Fibroblast of skin of left biceps (primary cell): ENCODE data around the gene CRY1.
A peak's percentile ranks its signal among the peaks of the same experiment; 100 is the strongest.
"Not testable (repeated sequence)": the region's sequence is repeated elsewhere in the genome, so short reads cannot be mapped to it uniquely, and the experiment has no call there.

Source experiments
- DNase-seq, 2 experiments: peaks; one replicate each; pipeline ENCODE4 v3.0.0-alpha.2; 2013; ENCODE audit warnings: low read depth in 2 of 2

The CRY1 gene

DNA sequence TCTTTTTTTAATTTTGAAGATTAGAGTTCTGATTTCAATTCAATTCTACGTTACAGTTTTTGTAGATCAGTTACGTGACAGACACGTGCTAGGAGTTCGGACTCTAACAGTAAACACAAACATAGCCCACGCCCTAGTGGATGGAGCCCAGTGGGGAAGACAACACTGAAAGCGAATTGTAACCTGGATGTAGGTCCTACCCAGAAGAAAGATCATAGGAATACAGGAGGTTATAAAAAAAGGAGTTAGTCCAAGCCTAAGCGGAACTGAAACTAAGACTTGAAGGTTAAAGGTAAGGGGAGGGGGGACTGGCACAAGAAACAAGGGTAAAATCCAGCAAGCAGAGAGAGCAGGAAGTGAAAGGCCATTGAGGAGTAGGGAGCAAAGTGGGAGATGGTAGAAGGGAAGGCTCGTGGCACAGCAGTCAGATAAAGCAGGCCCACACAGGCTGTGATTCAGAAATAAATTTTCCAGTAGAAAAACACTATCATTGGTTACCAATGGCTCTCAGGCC is 15.7 kb upstream of the CRY1 start:
- DNase-seq = no peak

DNA sequence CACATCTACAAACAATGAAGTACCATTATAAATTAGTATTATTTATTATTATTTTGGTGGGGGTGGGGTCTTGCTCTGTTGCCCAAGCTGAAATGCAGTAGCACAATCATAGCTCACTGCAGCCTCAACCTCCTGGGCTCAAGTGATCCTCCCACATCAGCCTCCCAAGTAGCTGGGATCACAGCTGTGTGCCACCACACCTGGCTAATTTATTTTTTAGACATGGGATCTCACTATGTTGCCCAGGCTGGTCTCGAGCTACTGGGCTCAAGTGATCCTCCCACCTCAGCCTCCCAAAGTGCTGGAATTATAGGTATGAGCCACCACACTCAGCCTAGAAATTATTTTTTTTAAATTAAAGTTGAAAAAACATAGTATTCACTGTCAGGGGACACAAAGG is 15.0 kb upstream of the CRY1 start:
- not testable (repeated sequence) for DNase-seq

DNA sequence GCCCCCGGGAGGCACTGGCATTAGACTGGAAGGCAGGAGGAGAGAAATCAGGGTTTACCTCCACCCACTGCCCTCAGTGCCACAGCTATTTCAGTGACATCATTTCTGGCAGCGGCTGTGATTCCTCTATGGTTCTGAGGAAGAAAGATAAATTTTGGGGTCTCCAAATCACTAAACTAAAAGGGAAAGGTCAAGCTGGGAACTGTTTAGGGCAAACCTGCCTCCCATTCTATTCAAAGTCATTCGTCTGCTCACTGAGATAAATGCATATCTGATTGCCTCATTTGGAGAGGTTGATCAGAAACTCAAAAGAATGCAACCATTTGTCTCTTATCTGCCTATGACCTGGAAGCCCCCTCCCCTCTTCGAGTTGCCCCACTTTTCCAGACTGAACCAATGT is 14.0 kb upstream of the CRY1 start:
- DNase-seq = no peak

DNA sequence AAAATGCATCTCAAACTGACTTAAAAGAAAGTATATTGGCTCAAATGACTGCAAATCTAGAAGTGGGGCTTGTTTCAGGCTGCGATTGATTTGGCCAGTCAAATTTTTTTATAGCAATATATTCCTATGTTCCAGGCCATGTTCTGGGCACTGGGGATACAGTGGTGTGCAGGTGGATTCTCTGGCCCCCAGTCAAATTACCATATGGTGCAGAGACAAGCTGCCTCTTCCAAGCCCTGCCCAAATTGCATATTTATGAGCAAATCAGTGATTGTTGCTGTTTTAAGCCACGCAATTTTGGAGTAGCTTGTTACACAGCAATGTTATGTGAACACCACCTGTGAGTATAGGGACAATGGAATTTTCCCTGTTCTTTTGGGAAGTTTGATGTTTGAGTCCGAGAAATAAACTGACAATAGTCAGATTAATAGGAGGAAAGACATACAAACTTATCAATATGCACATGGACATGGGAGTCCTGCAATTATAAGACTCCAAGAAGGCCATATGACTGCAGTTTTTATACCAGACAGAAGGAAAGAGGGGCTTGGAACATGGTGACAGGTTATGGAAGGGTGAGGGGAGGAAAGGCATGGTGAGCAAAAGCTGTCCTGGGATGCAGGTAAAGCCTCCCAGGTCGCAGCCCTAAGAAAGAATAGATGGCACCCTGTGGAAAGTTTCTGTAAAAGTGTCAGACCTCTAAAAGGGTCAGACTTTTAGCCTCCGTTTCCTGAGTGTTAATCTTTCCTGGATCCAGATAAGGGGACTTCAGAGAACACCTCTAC is 13.1 kb upstream of the CRY1 start:
- DNase-seq = no peak

DNA sequence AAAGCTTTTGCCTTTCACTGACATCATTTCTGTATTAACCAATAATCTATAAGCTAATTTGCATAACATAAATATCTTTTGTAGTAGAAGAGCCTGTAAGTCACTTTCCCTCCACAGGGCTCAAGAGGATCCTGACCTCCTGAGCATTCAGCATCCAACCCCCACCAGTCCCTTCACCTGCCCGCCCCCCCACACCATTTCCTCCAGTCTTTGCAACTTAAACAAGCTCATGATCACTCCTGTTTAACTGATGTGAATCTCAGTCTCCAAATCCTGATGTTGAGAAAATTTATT is 12.0 kb upstream of the CRY1 start:
- no peak for DNase-seq

DNA sequence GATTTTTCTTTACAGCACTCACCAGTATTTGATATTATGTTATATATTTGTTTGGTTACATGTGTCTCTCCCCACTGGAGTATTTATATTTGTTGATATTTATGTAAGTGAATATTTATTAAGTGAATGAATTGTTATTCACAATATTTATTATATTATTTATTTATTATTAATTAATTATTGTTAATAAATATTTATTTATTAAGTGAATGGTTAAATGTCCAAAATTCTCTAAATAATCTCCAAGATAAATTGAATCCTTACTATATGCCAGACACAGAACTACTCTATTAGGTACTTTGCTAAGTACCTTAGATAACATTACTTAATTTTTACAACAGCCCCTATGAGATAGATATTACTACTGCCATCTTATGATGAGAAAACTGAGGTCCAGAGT is 10.2 kb upstream of the CRY1 start:
- no peak for DNase-seq

DNA sequence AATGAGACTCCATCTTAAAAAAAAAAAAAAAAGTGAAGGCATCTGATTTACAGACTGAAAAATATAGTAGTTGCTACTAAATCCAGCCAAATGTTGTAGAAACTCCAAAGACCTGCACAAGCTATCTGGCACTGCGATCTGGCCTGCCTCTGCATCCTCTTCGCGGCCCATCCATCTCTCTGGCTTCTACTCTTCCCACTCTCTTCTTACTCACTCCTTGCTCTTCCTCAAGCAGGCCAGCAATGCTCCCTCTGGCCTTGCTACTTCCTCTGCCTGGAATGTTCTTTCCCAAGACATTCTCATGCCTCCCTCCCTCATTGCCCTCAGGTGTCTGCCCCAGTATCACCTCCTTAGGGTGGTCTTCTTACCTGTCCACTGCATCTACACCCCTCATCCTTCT is 9.7 kb upstream of the CRY1 start:
- no peak for DNase-seq

DNA sequence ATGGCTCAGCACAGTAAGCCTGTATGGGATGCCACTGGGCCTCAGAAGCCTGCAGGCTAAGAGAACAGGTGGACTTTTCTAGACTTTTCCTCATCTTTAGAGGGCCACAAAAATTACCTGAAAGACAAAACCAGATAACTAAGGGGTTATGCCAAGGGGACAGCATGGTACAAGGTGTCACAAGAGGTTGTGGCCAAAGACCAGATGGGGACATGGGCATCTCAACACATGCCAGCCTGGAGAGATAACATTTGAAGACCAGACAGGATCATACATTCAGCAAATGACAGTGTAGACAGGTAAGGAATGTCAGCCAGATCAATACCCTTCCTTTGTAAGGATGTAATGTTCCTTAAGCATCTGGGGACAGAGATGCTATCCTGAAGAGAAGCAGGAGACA is 8.9 kb upstream of the CRY1 start:
- DNase-seq = no peak

DNA sequence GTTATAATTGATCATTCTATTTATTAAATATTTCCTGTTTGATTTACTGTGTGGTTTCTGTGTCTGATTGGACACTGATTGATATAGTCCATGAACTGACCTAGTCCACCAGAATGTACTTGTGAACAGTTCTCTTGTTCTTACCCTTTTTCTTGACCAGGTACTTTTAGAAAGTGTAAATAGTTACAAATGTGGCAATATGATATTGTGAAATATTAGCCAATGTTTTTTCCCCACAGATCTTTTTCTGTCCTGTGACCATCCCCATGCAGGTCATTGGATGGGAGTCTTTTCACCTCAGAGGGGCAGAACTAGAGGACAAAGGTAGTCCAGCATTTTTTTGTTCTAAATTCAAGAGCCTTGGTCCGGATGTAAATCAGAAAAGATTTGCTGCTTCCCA is 8.3 kb upstream of the CRY1 start:
- DNase-seq = no peak

DNA sequence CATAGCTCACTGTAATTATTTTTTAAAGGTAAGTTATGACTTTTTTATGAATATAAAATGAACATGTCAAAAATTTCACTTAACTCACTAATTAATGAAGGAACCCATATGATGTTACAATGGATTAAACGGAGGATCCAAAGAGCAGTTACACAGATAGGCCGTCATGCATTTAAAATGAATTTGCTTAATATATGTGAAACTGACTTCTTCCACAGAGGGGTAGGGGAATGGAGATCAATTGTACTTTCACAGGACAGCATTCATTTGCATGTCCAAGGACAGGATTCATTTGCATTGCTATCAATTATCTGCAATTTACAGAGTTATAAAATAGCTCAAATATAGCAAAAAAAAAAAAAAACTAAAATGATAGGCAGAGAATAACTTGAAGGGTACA is 6.6 kb upstream of the CRY1 start:
- no peak for DNase-seq

DNA sequence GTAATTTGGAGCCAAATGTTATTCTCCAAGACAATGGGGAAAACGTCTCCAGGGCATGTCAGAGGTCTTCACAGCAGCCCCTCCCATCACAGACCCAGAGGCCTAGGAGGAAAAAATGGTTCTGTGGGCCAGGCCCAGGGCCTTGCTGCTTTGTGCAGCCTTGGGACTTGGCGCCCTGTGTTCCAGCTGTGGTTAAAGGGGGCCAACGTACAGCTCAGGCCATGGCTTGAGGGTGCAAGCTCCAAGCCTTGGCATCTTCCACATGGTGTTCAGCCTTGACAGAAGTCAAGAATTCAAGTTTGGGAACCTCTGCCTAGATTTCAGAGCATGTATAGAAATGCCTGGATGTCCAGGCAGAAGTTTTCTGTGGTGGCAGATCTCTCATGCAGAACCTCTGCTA is 3.2 kb upstream of the CRY1 start:
- DNase-seq = no peak

DNA sequence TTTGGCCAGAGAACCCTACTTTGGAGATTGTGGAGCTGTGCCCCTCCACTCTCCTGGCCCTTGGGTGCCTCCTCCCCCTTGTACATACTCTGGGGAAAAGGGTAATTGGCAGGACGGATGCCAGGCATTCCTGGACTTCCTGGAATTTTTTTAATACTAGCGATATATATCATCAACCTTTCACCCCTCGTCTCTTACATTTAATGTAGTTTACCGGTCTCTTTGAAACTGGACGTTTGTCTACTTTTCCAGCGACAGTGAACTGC is 767 bp upstream of the CRY1 start:
- DNase-seq = peak; percentile 57 to 61

DNA sequence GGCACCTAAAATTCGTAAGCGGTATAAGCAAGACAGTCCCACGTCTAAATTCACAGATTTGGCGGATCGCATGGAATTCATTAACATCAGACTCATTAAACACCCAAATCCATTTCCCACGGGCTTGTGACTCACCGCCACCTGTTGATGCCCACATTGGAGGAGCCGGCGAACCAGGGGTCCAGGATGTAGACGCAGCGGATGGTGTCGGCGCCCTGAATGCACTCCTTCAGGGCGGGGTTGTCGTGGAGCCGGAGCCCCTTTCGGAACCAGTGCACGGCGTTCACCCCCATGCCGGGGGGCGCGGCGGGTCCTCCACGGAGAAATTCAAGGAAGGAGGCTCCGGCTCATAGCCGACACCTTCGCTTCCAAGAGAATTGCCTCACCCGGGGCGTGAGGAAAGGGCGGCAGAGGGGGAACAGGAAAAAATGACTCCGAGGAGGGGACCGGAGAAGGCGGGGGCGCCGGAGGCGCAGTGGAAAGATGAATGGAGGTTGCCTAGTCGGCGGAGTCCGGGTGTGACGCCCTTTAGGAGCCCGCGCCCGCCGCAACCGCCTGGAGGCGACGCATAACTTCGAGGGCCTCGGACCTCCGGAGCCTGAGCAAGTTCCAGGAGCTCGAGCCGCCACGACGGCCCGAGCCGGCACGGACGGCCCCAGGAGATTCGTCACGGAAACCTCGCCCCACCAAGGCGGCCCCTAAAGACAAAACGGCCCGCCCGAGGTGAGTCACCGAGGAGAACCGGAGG is 506 bp downstream of the CRY1 start:
- no peak for DNase-seq

DNA sequence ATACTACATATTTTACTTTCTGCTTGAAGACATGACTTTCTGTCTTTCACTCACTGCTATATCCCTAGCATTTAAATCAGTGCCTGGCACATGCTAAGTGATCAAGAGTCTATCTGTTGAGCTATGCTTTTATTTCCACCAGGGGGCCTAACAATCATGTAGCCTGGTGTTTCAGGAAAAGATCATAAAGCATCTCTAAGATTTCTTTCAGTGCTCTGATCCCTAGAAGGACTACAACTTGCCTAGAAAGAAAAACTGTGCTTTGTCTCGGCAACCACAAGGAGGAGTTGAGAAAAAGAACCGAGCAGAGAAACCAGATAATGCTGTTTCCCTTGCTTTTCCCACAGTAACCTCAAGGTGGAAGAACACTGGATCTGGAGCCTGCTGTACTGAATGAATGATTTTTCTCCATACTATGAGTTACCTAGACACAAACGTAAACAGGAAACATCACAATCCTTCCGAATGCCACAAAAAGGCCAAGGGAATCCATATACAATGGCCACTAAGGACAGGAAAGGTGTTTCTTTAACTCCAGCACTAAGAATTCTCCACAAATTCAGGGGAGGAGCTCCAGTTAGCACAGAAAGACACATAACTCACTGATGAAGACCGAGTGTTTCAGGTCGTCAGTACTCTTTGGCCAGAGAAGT is 1.2 kb downstream of the CRY1 start:
- DNase-seq = peak; percentile 91

DNA sequence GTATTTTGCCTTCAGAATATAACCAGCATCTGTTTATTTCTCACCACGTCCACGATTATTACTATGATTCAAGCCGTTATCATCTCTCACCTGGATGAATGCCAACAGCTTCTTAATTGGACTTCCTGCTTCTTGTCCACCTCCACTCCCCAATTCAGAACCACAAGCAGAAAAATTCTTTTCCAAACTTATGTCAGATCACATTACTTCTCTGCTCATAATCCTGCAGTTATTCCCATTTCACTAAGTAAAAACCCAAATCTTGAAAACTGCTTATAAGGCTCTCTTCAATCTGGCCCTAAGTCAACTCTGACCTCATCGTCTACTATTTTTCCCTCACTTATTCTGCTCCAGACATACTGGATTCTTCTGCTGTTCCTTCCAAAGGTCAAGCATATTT is 2.0 kb downstream of the CRY1 start:
- DNase-seq = peak; percentile 60 to 62

DNA sequence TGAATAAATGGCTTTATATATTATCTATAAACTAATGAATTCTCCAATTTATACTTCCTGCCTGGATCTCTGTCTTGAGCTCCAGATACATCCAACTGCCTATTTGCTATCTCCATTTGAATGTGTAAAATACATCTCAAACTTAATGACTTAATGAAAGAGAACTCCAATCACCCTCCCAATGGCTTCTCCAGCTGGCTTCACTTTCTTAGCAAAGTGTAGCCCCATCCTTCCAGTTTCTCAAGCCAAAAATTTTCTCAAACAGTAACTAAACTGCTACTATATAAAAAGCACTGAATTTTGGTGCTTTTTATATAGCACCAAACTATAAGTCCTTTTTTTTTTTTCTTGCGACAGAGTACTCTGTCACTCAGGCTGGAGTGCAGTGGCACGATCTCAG is 2.6 kb downstream of the CRY1 start:
- DNase-seq = no peak

DNA sequence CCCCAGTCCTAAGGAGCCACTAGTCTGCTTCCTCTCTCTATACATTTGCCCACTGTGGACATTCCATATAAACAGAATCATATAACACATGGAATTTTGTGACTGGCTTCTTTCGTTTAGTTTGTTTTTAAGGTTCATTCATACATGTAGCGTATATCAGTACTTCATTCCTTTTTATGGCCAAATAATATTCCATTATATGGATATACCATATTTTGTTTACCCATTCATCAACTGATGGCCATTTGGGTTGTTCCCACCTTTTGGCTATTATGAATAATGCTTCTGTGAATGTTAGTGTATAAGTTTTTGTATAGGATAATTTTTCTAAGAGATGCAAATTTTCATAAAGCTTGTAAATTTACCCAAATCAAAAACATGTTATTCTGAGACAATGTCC is 4.4 kb downstream of the CRY1 start:
- DNase-seq = no peak

DNA sequence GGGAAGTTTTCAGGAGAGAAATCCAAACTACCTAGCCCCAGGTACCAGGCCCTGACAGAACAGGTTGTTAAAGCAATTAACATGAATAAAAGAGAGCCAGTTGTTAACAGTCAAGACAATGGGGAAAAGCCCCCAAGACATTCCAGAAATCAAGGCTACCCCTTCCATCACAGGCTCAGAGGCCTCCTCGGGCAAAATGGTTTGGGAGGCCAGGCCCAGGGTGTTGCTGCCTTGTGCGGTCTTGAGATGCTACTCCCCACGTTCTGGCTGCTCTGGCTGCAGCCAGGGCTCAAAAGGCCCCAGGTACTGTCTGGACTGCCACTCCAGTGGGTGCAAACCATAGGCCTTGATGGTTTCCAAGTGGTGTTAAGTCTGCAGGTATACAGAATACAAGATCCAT is 7.0 kb downstream of the CRY1 start:
- no peak for DNase-seq

DNA sequence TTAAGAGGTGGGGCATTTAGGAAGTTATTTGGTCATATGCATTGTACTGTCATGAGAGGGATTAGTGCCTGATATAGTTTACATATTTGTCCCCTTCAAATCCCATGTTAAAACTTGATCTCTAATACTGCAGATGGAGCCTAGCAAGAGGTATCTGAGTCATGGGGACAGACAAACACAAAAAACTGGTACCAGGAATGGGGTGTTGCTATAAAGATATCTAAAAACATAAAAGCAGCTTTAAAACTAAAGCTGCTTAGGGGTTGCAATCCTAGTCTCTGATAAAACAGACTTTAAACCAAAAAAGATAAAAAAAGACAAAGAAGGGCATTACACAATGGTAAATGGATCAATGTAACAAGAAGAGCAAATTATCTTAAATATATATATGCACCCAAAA is 11.6 kb downstream of the CRY1 start:
- no peak for DNase-seq

DNA sequence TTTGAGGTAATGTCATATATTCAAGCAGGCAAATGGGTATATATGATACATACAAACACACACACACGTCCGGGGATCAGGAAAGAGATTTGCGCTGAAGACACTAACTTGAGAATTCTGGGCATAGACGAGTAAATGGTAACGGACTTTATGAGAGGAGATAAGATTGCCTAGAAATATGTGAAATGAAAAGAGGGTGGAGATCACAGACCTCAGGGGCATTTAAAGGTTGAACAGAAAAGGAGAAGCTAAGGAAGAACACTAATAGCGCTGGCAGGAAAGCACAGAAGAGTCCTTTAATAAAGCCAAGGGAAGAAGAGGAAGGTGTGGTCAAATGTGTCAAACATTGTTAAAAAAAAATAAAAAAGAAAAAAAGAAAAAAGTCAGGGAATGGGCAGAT is 13.1 kb downstream of the CRY1 start:
- DNase-seq = no peak

DNA sequence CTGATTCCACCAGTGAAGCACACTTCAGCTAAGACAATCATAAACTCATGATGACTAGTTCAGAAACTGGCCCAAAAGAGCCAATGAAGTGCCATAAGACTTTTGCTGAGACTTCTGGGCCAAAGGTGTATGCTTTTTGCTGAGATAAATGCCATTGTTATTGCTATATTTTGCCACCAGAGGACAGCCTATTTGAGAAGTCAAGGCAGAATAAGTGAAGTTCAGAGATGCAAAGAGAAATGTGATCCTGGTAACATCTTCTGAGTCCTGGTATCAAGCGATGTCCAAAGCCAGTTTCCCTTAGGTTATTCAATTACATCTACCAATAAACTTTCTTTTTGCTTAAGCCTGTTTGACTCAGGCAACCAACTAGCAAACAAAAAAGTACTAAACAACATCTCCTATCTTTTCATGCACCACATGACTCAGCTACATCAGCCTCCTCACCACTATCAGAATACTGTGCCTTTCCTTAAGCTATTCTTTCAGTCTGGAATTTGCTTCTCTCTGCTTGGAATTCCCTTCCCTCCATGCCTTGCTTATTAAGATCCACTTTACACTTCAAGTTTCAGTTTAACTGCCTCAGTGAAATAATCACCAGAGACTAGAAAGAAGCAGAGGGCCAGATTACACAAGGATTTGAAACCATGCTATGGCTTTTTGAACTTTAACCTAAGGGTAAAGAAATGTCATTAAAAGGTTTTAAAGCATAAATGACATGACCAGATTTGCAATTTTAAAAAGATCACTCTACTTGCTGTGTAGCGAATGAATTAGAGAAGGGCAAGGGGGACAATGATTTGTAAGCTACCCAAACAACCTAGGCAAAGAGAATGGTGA is 14.0 kb downstream of the CRY1 start:
- DNase-seq = no peak

DNA sequence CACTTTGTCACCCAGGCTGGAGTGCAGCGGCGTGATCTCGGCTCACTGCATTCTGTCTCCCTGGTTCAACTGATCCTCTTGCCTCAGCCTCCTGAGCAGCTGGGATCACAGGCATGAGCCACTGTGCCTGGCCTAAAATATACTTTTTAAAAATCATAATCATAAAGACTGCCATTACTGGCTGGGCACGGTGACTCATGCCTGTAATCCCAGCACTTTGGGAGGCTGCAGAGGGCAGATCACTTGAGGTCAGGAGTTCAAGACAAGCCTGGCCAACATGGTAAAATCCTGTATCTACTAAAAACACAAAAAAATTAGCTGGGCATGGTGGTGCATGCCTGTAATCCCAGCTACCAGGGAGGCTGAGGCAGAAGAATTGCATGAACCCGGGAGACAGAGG is 20.1 kb downstream of the CRY1 start:
- DNase-seq = not testable (repeated sequence)
